PFSK-1 (cell line): Measurements from ENCODE around the gene JPH2.

Experiments
- FOXP2 ChIP-seq: optimal IDR thresholded peaks from 2 replicates; pipeline ENCODE3; 2011; ENCODE audit warnings: borderline replicate concordance, control low read depth, inconsistent platforms; ENCODE audit not compliant: insufficient read depth; ENCODE audit errors: extremely low read length, extremely low read depth
- POLR2AphosphoS5 ChIP-seq: IDR thresholded peaks from 2 replicates; pipeline ENCODE4 v1.6.1; 2012; ENCODE audit warnings: low read depth, mild to moderate bottlenecking, control low read depth, low read length, moderate library complexity
- REST ChIP-seq, 2 experiments: IDR thresholded peaks; 2 replicates each; pipeline versions ENCODE4 v1.6.1 to v1.8.0; 2011 to 2012; ENCODE audit warnings: low read depth in 2 of 2, low read length in 2 of 2, control low read depth in 1 of 2, inconsistent platforms in 1 of 2, mild to moderate bottlenecking in 1 of 2, moderate library complexity in 1 of 2; ENCODE audit not compliant: insufficient read depth in 1 of 2
- SIN3A ChIP-seq: IDR thresholded peaks from 2 replicates; pipeline ENCODE4 v1.6.1; 2012; ENCODE audit warnings: mild to moderate bottlenecking, low read length, moderate library complexity, borderline replicate concordance; ENCODE audit not compliant: insufficient read depth
- TAF1 ChIP-seq: IDR thresholded peaks from 2 replicates; pipeline ENCODE4 v1.6.1; 2012; ENCODE audit warnings: low read length, control low read depth, borderline replicate concordance; ENCODE audit not compliant: insufficient read depth

JPH2 gene

GRCh38 chr20:44198872-44199271 lies 11.9 kb upstream of the JPH2 start:
- TF ChIP-seq FOXP2 (no peak), REST (IDR thresholded peaks at IDR 0.05; ENCODE audit: insufficient read depth in 1 of 2, low read depth in 2 of 2, low read length in 2 of 2) (no peak), SIN3A (no peak), POLR2AphosphoS5 (no peak), TAF1 (no peak)

GRCh38 chr20:44196271-44196670 lies 9.3 kb upstream of the JPH2 start:
- TF ChIP-seq POLR2AphosphoS5 (no peak), REST (IDR thresholded peaks at IDR 0.05; ENCODE audit: insufficient read depth in 1 of 2, low read depth in 2 of 2, low read length in 2 of 2) (no peak), FOXP2 (no peak), SIN3A (no peak)

- TF ChIP-seq POLR2AphosphoS5 (no peak), REST (IDR thresholded peaks at IDR 0.05; ENCODE audit: insufficient read depth in 1 of 2, low read depth in 2 of 2, low read length in 2 of 2) (no peak), SIN3A (no peak), TAF1 (no peak), FOXP2 (no peak)
These were observed 8.6 kb upstream of the JPH2 start for GRCh38 chr20:44195605-44196004.

- no peak for TF ChIP-seq FOXP2
- TF ChIP-seq TAF1, result no peak
- no peak for TF ChIP-seq POLR2AphosphoS5
- TF ChIP-seq SIN3A, result no peak
- no peak for TF ChIP-seq REST (IDR thresholded peaks at IDR 0.05; ENCODE audit: insufficient read depth in 1 of 2, low read depth in 2 of 2, low read length in 2 of 2)
These were observed 6.8 kb upstream of the JPH2 start for GRCh38 chr20:44193801-44194200.

GRCh38 chr20:44188752-44189151 lies 1.8 kb upstream of the JPH2 start:
- no peak for TF ChIP-seq REST (IDR thresholded peaks at IDR 0.05; ENCODE audit: insufficient read depth in 1 of 2, low read depth in 2 of 2, low read length in 2 of 2)
- TF ChIP-seq TAF1, result no peak
- no peak for TF ChIP-seq FOXP2
- no peak for TF ChIP-seq SIN3A
- no peak for TF ChIP-seq POLR2AphosphoS5
